ENCODE results near the gene PIANP.

Gene PIANP

DNA sequence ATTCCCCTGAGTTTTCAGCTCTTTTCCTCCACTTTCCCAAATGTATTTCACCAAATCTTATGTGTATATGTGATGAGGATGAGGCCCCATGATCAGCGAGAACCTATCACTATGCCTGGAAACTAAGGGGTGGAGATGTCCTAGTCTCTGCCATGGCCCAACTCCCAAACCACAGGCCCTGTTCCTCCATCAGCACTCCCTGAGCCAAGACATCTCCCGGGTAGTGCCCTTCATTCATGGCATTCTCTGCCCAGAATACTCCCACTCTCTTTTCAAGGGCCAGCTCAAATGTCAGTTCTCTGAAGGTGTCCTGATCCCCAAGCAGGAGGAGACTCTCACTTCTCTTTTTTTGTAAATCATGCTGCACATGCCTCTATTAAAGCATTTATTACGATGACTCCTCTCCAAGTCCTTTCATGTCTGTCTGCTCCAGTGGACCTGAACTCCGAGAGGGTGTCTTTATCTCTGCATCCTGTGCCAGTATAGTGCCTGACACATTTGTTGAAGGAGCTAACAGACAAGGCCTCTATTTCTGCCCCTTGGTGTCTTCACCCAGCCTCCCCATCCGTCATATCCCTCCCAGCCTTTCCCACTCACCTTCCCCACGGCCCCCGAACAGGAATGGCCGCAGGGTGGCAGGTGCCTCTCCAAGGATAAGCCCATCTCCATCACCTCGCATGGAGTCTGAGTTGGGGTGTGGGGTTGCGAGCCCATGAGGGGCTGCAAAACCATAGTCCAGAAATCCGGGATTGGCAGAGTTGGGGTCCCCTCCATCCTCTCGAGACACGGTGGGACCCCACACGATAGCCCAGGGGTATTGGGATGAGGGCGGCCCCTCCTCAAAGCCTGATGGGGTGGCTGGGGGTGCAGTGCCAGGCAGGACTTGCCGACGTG is 3.7 kb downstream of the PIANP start:
- in situ Hi-C loops (cut with HindIII; ENCODE audit: low sequenced_read_pairs): no loop called here
- TF ChIP-seq, protein P1, sequence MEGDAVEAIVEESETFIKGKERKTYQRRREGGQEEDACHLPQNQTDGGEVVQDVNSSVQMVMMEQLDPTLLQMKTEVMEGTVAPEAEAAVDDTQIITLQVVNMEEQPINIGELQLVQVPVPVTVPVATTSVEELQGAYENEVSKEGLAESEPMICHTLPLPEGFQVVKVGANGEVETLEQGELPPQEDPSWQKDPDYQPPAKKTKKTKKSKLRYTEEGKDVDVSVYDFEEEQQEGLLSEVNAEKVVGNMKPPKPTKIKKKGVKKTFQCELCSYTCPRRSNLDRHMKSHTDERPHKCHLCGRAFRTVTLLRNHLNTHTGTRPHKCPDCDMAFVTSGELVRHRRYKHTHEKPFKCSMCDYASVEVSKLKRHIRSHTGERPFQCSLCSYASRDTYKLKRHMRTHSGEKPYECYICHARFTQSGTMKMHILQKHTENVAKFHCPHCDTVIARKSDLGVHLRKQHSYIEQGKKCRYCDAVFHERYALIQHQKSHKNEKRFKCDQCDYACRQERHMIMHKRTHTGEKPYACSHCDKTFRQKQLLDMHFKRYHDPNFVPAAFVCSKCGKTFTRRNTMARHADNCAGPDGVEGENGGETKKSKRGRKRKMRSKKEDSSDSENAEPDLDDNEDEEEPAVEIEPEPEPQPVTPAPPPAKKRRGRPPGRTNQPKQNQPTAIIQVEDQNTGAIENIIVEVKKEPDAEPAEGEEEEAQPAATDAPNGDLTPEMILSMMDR (IDR thresholded peaks at IDR 0.05; ENCODE audit: low read depth, low read length): no peak

GRCh38 chr12:6695313-6696045 is 5.1 kb downstream of the PIANP start:
- in situ Hi-C loops (cut with HindIII; ENCODE audit: low sequenced_read_pairs): no loop called here
- no peak overlapping the region for H3K4me3 ChIP-seq (ENCODE audit: low read depth, low read length)
- TF ChIP-seq, protein P1 (IDR thresholded peaks at IDR 0.05; ENCODE audit: low read depth, low read length): no peak
- DNase-seq (ENCODE audit: low read depth, low spot score): no peak

More for the DNA sequence above, 3.7 kb downstream of the PIANP start:
- DNase-seq (ENCODE audit: low read depth, low spot score): no peak
- H3K4me3 ChIP-seq (ENCODE audit: low read depth, low read length): no peak overlapping the region

- in situ Hi-C loops (cut with HindIII; ENCODE audit: low sequenced_read_pairs): no loop called here
- DNase-seq (ENCODE audit: low read depth, low spot score): no peak
- no peak overlapping the region for H3K4me3 ChIP-seq (ENCODE audit: low read depth, low read length)
- TF ChIP-seq, protein P1 (IDR thresholded peaks at IDR 0.05; ENCODE audit: low read depth, low read length): no peak
Measured at GRCh38 chr12:6694701-6695100, 5.9 kb downstream of the PIANP start.

DNA sequence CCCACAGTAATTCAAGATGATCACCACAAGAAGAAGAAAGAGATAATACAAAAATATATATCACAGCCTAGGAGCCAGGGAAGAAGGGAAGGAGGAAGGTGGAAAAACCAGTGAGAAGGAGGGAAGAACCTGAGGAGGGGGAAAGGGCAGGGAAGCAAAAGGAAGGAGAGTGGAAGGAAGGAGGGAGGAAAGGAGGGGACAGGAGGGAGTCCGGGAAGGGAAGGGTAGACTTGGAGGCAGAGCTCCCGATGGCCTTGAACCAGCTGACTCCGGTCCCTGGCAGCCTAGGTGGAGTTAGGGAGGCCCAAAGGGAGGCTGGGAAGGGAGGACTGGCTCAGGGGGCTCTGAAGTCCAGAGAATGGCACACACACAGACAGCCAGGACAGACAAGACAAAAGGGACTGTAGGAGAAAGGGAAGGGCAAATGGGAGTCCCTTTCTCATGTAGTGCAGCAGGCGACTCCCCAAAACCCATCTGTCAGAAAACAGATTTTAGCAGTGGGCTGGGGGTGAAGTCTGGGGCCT is 6.7 kb downstream of the PIANP start:
- in situ Hi-C loops (cut with HindIII; ENCODE audit: low sequenced_read_pairs): no loop called here
- DNase-seq (ENCODE audit: low read depth, low spot score): no peak
- H3K4me3 ChIP-seq (ENCODE audit: low read depth, low read length): no peak overlapping the region
- TF ChIP-seq, protein P1 (IDR thresholded peaks at IDR 0.05; ENCODE audit: low read depth, low read length): no peak

DNA sequence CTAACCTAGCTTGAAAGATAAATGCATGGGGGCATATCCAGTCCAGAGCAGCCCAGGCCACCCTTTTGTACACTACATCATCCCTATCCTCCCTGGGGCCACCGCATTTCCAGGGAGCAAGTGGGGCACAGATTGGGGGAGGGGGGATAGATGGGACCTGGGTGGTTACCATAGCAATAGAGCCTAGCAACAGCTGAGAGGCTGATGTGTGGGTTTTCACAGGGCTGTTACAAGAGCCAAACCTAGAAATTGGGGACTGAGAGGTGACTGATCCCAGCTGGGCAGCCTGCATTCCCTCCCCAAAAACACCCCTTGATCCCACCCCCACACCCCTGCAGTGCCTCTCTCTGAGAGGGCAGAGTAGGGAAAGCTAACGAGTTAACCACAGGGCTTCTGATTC is 7.7 kb downstream of the PIANP start:
- no peak overlapping the region for H3K4me3 ChIP-seq (ENCODE audit: low read depth, low read length)
- TF ChIP-seq, protein P1 (IDR thresholded peaks at IDR 0.05; ENCODE audit: low read depth, low read length): no peak
- DNase-seq (ENCODE audit: low read depth, low spot score): no peak
- in situ Hi-C loops (cut with HindIII; ENCODE audit: low sequenced_read_pairs): no loop called here

- in situ Hi-C loops (cut with HindIII; ENCODE audit: low sequenced_read_pairs): no loop called here
- H3K4me3 ChIP-seq (ENCODE audit: low read depth, low read length): no peak overlapping the region
- DNase-seq (ENCODE audit: low read depth, low spot score): peak; percentile 12
- TF ChIP-seq, protein P1 (IDR thresholded peaks at IDR 0.05; ENCODE audit: low read depth, low read length): no peak
Measured at GRCh38 chr12:6691473-6691872, 9.1 kb downstream of the PIANP start.
